ENCODE results near the gene GSG1.
"Not testable (repeated sequence)": the region's sequence is repeated elsewhere in the genome, so short reads cannot be mapped to it uniquely, and the experiment has no call there.

The GSG1 gene

GRCh38 chr12:13049816-13050215, 53.7 kb downstream of the GSG1 start:
- DNase-seq, result no peak

DNA sequence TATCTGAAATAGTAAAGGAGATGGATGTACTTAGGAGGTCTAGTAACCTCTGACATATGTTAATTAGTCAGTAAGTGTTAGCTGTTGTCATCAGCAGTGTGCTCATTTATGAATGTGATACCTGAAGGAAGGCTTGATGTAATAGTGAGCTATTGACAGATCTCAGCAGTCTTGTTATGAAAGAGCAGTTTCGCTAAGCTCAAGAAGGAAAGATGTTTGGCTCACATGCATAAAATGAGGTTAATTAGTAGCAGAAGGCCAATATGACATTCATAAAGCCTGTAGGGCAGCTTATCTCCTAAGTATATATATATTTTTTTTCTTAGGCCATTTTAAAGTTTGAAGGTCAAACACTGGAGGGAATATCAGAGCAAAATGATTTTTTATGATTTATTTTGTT, 56.5 kb downstream of the GSG1 start:
- no peak for DNase-seq

GRCh38 chr12:13045816-13046215, 57.7 kb downstream of the GSG1 start:
- no peak for DNase-seq

- no peak for DNase-seq
Observed at GRCh38 chr12:13044906-13045299, 58.6 kb downstream of the GSG1 start.

DNA sequence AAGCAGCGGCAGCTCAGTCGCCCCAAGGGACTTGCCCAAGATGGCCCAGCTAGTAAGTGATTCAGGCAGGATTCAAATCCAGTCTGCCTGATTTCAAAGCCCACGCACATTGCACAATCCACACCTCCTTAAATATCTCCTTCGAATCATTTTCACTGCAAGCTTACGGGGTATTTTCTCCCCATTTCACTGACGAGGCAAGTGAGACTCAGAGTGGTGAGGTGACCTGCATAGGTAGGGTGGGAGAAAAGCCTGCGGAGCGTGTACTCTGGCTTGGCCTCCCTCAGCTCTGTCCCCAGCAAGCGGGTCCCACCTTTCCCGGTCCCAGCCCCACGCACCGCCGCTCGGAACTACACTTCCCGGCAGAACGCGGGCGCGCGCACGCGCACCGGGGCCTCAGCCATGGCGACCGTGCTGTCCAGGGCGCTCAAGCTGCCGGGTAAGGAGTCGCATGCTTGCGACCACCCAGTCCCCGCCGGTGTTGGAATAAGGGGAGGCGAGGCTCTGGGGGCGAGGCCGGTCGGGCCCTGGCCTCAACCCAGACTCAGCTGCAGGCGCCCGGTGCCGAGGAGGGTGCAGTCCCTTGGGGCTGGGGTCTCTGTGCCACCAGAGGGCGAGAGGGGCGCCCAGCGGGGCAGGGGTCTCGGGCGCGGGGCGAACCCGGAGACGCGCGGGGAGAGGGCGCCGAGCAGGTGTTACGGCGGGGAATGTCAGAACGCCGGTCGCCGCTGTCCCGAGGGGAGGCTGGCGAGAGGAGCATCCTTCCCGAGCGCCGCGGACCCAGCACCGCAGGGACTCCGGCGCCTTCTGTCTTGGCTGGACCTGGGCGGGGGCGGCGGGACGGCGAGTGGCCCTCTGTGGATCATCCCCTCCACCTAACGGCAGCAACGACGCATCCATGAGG, 59.2 kb downstream of the GSG1 start, which contains the start of gene FAM234B:
TSS of gene FAM234B (plus strand) at position 380 of the 904 bp plus-strand sequence. CDS start at position 403, 23 bp downstream.
- peak; percentile 23 for DNase-seq

- no peak for DNase-seq
Observed at GRCh38 chr12:13042666-13043230, 60.7 kb downstream of the GSG1 start.

GRCh38 chr12:13041224-13041623, 62.2 kb downstream of the GSG1 start:
- no peak for DNase-seq

- no peak for DNase-seq
Observed at GRCh38 chr12:13039328-13039956, 64.0 kb downstream of the GSG1 start.

DNA sequence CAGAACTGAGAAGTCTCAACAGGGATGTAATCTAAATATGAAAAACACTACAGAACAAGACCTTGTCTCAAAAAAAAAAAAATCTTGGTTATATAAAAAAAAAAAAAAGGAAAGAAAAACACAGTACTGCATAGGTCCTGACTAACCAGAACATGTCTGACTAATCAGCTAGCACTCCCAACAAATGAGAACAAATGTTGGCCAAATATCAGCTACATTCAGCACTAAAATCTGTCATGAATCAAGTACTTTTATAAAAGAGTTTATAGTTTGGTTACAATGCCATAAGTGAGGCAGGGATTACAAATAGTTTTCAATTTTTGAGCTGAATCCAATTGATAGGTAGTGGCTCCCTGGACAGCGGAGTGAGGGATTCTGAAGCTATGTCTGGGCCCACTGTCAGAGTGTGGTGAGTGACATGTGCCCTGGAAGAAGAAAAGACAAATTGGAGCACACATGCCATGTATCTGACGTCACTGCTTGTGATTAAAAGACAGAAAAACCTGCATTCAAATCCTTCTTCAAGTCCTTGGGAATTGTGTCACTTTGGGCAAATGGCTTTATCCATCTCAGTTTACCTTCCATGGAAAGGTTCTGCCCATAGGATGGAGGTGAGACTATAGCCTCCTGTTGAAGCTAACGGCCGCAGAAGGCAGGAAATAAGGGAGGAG, 64.8 kb downstream of the GSG1 start:
- no peak for DNase-seq

DNA sequence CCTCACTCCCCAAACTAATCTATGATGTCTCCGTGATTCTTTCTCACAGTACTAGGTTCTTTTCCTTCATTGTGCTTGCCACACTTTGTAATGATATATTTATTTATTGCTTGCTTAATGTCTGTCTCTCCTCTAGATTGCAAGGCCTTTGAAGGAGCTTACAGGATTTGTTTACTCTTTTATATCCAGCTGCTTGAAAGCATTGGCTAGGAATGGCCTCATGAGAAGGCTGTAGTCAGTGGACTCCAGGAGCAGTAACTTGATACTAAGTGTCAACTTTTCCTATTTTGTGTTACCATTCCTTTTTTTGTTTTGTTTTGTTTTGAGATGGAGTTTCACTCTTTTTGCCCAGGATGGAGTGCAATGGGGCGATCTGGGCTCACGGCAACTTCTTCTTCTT, 66.6 kb downstream of the GSG1 start:
- no peak for DNase-seq

- not testable (repeated sequence) for DNase-seq
Observed at GRCh38 chr12:13035335-13035734, 68.1 kb downstream of the GSG1 start.

All from NK-92 treated with Interleukin-12 subunit alpha and Interleukin-12 subunit beta, amount 100 ng/mL, for 24 hours (cell line).